ENCODE measurements around the gene SPATA19.

SPATA19 gene

DNA sequence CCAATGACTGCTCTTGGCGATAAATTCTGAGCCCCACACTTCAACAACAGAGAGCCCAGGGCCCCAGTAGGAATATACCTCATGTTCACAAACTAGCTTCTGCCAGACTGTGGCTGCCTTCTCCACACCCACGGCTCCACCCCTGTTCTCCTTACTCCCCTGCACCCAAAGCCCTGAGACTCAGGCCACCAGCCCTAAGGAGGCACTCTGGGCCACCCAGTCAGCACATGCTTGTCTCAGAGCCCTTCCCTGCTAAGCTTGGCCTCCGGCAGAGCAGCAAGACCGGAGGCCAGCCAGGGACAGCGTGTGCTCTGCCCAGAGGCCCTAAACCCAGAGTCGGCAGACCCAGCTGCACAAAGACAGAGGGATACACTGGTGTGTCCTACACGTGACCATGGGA lies 27.9 kb downstream of the SPATA19 start:
- DNase-seq = no peak

DNA sequence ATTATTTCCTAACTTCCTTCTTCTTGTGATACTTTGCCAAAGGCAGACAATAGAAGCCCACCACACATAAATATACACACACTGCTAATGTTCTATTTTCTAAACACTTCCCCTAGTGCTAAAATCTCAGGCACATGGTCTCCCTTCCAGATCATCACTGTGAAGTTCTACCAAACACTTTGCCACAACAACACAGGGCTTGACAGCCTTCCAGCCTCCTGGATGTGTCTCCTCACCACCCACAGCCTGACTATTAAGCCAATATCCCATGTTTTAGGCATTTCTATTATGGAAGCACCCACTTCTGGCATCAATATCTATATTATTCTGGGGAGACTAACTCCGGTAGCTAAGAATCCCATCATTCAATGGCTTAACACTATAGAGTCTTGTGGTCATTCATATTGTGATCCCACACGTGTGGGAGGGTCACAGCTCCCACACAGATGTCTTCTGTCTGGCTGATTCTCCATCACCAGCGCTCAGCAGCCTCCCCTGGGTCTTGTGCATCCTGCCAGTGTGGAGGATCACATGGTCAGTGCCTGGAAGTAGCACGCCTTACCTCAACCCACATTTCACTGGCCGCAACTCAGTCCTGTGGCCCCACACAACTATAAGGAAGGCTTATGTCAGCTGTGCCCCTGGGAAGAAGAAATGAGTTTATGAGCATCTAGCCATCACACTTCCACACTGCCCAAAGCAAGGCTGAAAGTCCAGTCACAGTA lies 29.0 kb downstream of the SPATA19 start:
- DNase-seq = no peak

GRCh38 chr11:133815636-133816035 lies 29.7 kb downstream of the SPATA19 start:
- no peak for DNase-seq

- DNase-seq = no peak
Observed at GRCh38 chr11:133814588-133815100, 30.7 kb downstream of the SPATA19 start.

GRCh38 chr11:133811850-133812685 lies 33.2 kb downstream of the SPATA19 start:
- no peak for DNase-seq

DNA sequence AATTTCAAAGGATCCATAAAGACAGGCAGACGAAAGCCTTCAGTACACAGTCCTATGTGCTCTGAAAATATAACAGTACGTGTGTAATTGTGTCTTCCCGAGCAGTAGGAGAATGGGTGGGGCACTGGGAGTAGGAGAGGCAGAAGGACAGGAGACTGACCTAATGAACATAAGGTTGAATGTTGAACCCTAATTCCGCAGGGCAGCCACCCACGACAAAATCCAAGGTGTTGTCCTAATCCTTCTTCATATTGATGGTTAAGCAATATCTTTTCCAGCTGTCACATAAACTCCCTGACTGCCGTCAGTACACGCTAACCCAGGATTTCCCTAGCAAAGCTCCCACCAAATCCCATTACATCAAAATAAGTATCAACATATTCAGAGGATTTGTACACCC lies 34.5 kb downstream of the SPATA19 start:
- DNase-seq = no peak

DNA sequence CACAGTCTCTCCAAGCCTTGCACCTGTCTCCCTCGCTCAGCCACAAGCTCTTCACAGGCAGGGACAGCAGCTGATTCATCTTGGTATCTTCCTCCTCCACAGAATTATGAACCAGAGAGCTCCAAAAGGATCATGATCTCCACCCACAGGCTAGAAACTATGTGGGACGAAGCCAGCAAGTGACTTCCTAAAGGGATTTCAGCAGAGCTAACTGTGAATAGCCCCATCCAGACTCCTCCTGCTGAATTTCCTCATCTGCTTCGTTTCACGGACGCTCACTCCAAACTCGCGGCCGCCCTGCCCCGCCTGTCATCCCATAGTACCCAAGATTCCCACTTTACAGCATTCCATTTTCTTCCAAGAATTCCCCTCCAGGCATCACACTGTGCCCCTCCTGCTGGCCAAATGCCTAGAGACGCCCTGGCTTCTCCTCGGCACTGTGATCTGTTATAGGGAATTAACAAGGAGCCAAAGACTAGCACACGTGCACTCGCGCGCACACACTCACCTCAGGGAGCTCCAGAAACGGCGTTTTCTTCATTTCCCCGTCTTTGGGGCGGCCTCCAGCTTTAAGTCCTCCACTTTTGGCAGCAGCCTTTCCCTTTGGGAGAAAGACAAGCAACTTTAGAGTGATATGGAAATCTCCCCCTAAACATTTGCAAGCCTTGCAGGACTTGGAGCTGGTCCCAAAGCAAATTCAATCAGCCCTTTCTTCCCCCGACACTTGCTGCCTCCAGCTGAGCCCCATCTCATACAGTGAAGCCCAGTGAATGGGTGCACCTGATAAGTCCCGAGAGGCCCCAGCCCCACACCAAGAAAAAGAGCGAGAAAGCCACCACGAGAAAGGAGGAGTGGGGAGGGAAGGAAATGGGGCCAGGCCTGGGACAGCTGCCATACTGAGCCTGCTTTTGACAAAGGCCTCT lies 35.5 kb downstream of the SPATA19 start:
- no peak for DNase-seq

DNA sequence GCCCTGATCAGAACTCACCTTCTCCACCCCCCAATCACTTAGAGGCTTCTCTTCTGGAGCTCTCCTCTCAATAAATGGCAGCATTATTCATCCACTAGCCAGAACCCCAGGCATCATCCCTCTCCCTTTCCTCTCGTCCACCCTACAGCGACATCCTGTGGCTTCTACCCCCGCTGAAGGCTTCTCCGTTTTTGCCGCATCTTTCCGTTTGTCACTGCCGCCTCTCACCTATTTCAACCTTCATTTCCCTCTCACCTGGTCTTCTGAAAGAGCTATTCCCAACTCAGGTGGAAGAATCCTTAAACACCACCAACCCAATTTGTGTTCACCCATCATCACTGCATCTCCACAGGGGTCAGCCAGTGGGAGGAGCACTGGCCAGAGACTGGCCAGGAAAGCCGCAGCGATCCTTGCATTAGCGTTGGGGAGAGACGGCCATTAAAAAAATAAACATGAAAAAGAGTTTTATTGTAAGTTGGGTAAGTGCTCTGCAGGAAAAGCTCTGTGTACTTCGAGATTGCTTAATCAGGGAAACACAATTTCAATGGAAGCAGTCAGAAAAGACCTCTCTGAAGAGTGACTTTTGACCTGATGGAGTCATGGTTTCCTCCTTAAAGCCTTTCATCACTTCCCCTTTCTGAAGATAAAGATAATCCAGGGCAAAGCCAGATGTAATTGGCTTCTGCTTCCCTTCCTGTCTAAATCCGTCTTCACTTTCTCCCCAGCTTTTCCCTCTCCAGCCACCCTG lies 36.7 kb downstream of the SPATA19 start:
- no peak for DNase-seq

DNA sequence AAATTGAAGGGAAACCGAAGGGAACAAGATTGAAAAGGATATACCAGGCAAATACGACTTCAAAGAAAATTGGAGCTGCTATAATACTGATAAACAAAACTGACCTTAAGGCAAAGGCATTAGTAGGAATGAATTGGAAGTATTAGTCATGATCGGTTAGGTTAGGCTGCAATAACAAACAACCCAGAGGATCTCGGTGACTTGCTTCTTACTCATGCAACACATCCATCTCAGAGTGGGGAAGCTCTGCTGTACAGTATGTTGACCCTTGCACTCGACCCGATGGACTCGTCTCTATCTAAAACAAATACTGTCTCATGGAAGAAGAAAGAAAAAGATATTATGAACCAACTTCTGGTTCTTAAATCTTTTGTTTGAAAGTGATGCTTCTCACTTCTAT lies 42.3 kb downstream of the SPATA19 start:
- DNase-seq = no peak

DNA sequence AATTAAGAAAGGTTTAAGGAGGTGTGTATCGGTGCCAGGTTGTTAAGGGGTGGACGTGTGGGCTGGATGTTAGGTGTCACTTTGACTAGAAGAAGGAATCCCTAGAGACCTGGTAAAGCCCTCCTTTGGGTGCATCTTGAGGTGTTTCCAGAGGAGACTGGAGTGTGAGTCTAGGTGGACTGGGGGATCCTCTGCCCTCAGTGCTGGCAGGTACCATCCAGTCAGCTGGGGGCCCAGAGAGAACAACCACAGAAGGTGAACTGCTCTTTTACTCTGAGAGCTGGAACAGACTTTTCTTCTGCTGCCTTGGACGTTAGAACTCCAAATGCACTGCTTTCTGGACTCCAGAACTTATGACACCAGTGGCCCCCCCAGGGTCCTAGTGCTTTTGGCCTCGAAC lies 44.0 kb downstream of the SPATA19 start:
- no peak for DNase-seq

GRCh38 chr11:133800666-133801065 lies 44.6 kb downstream of the SPATA19 start:
- no peak for DNase-seq

- DNase-seq = no peak
Observed at GRCh38 chr11:133797554-133797953, 47.8 kb downstream of the SPATA19 start.

- no peak for DNase-seq
Observed at GRCh38 chr11:133796043-133796795, 49.1 kb downstream of the SPATA19 start.

DNA sequence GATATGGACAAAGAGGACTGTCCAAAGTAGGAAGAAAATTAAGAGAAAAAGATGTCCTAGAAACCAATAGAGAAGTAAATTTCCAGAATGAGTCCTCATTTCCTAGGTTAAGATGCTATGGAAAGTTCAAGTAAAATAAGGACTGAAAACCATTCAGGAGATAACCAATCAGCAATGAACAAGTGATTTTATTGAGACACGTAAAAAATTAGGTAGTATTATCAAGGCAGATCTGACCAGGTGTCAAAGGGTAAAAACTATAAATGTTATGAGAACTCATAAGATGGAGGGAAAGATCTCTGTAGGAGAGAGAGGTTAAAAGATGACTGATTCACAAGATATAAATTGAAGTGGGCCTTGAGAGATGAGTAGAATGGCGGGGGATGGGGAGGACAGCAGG lies 50.2 kb downstream of the SPATA19 start:
- DNase-seq = no peak

GRCh38 chr11:133794205-133794604 lies 51.1 kb downstream of the SPATA19 start:
- DNase-seq = no peak

DNA sequence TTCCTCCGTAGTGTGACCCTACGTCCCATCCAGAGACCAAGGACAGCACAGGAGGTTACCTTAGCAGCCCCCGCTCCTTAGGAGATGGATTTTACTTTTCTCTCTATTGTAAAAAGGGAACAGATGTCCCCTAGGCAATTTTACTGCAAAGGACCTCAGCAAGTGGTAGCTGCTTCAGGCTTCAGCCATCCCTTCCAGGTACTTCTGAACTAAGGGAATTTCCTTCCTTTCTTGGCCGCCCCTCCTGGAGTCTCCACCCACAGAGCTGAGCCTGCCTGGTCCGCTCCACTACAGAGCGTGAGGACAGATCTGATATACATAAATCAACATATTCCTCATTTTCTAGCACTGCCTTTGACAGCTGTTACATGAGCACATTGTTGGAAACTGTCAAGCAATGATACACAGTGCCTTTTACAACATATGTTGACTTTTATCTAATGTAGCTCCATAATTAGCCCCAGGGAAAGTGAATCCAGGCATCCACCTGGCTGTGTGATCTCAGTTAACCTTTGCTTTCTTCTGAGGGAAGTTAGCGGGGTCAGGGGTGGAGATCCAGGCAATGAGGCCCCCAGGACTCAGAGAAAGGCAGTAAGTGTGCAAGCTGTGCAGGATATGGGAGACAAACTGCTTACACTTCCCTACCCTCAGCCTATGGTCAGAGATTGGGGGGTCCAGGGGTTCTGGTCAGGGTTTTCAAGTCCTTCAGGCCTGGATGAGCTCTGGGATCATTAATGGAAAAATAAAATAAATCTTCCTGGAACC lies 51.9 kb downstream of the SPATA19 start:
- DNase-seq = no peak

- DNase-seq = no peak
Observed at GRCh38 chr11:133790995-133791394, 54.3 kb downstream of the SPATA19 start.

All from stimulated activated CD4-positive, alpha-beta T cell treated with anti-CD3 and anti-CD28 coated beads, Interleukin-4, amount 100 ng/mL, for 1 hour (primary cell).